ENCODE data around the gene AMH. TPM values are rescaled to one million over a fixed set of nuclear protein-coding genes. Genes with fewer than 3 reads are reported as not detected.

The AMH gene
- total RNA-seq, 1 donor from 2014 or later, result 0.26 TPM

- DNase-seq (ENCODE audit: low read depth), result peak; percentile 47
- H3K27me3 ChIP-seq (ENCODE audit: control insufficient read depth, insufficient read depth, low read length), result no peaks in the 10 kb centered on the region
- peaks cover 17% of the 10 kb centered on the region for H3K36me3 ChIP-seq (ENCODE audit: control insufficient read depth, insufficient read depth, low read length)
- TF ChIP-seq, protein P1, sequence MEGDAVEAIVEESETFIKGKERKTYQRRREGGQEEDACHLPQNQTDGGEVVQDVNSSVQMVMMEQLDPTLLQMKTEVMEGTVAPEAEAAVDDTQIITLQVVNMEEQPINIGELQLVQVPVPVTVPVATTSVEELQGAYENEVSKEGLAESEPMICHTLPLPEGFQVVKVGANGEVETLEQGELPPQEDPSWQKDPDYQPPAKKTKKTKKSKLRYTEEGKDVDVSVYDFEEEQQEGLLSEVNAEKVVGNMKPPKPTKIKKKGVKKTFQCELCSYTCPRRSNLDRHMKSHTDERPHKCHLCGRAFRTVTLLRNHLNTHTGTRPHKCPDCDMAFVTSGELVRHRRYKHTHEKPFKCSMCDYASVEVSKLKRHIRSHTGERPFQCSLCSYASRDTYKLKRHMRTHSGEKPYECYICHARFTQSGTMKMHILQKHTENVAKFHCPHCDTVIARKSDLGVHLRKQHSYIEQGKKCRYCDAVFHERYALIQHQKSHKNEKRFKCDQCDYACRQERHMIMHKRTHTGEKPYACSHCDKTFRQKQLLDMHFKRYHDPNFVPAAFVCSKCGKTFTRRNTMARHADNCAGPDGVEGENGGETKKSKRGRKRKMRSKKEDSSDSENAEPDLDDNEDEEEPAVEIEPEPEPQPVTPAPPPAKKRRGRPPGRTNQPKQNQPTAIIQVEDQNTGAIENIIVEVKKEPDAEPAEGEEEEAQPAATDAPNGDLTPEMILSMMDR (IDR thresholded peaks at IDR 0.05; ENCODE audit: insufficient read depth, low read length, severe bottlenecking), result no peak
- H3K4me3 ChIP-seq (ENCODE audit: low read depth, low read length), result peak overlapping the region; percentile 99
- no peak for FAIRE-seq
Measured at GRCh38 chr19:2270423-2271233, 21.5 kb downstream of the AMH start.

DNA sequence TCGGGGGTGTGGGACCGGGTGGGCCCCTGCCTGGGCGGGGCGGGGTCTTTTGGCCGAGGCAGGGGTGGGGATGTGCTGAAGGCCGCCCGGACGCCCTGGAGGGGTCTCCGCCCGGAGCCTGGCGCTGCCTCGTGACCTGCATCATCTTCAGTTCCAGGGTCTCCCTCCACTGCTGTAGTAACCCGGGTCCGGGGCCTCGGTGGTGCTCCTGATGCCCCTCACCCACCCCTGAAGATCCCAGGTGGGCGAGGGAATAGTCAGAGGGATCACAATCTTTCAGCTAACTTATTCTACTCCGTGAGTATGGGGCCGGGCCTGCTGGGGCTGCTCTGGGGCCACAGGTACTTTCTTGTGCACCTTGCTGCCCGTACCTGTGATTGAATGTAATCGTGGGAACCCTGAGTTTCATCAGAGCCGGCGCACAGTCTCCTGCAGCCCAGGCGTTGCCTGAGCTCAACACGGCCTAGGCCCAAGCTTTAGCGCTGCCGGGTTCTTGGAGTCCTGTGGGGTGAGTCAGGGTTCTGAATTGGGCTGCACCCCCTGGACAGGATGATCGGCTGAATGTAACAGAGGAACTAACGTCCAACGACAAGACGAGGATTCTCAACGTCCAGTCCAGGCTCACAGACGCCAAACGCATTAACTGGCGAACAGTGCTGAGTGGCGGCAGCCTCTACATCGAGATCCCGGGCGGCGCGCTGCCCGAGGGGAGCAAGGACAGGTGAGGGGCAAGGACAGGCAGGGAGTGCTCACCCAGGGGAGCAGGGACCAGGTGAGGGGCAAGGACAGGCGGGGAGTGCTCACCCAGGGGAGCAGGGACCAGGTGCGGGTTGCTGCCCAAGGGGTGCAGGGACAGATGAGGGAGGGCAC, 22.3 kb downstream of the AMH start:
- no peaks in the 10 kb centered on the region for H3K27me3 ChIP-seq (ENCODE audit: control insufficient read depth, insufficient read depth, low read length)
- no peak for FAIRE-seq
- peak; percentile 46 for DNase-seq (ENCODE audit: low read depth)
- peak overlapping the region; percentile 99 for H3K4me3 ChIP-seq (ENCODE audit: low read depth, low read length)
- H3K36me3 ChIP-seq (ENCODE audit: control insufficient read depth, insufficient read depth, low read length), result peaks cover 17% of the 10 kb centered on the region
- TF ChIP-seq, protein P1 (IDR thresholded peaks at IDR 0.05; ENCODE audit: insufficient read depth, low read length, severe bottlenecking), result no peak

GRCh38 chr19:2273356-2274184, 24.4 kb downstream of the AMH start:
- no peak overlapping the region for H3K4me3 ChIP-seq (ENCODE audit: low read depth, low read length)
- FAIRE-seq, result no peak
- H3K27me3 ChIP-seq (ENCODE audit: control insufficient read depth, insufficient read depth, low read length), result no peaks in the 10 kb centered on the region
- TF ChIP-seq, protein P1 (IDR thresholded peaks at IDR 0.05; ENCODE audit: insufficient read depth, low read length, severe bottlenecking), result peak; percentile 92
- DNase-seq (ENCODE audit: low read depth), result peak; percentile 20
- H3K36me3 ChIP-seq (ENCODE audit: control insufficient read depth, insufficient read depth, low read length), result peaks cover 17% of the 10 kb centered on the region

GRCh38 chr19:2274185-2274711, 25.1 kb downstream of the AMH start:
- no peaks in the 10 kb centered on the region for H3K27me3 ChIP-seq (ENCODE audit: control insufficient read depth, insufficient read depth, low read length)
- TF ChIP-seq, protein P1 (IDR thresholded peaks at IDR 0.05; ENCODE audit: insufficient read depth, low read length, severe bottlenecking), result no peak
- DNase-seq (ENCODE audit: low read depth) (no peak), FAIRE-seq (no peak)
- peaks cover 17% of the 10 kb centered on the region for H3K36me3 ChIP-seq (ENCODE audit: control insufficient read depth, insufficient read depth, low read length)
- no peak overlapping the region for H3K4me3 ChIP-seq (ENCODE audit: low read depth, low read length)

- Histone ChIP-seq H3K27me3 (ENCODE audit: control insufficient read depth, insufficient read depth, low read length) (no peaks in the 10 kb centered on the region), H3K4me3 (ENCODE audit: low read depth, low read length) (no peak overlapping the region), H3K36me3 (ENCODE audit: control insufficient read depth, insufficient read depth, low read length) (peaks cover 17% of the 10 kb centered on the region)
- peak; percentile 21 for DNase-seq (ENCODE audit: low read depth)
- TF ChIP-seq, protein P1 (IDR thresholded peaks at IDR 0.05; ENCODE audit: insufficient read depth, low read length, severe bottlenecking), result peak; percentile 72
- FAIRE-seq, result no peak
Measured at GRCh38 chr19:2274931-2275535, 25.9 kb downstream of the AMH start.

All from bronchial epithelial cell (primary cell).